Hematopoietic multipotent progenitor cell treated with erythropoietin and hydrocortisone succinate and interleukin-3 and kit ligand, for 17 days (in vitro differentiated cells): ENCODE measurements around the gene PLAAT5.
A peak's percentile ranks its signal among the peaks of the same experiment; 100 is the strongest.
"Not testable (repeated sequence)": the region's sequence is repeated elsewhere in the genome, so short reads cannot be mapped to it uniquely, and the experiment has no call there.

Experiments used
- DNase-seq: peaks from one replicate; pipeline ENCODE4 v3.0.0-alpha.2; 2015; ENCODE audit warnings: low spot score

Gene PLAAT5, protein sequence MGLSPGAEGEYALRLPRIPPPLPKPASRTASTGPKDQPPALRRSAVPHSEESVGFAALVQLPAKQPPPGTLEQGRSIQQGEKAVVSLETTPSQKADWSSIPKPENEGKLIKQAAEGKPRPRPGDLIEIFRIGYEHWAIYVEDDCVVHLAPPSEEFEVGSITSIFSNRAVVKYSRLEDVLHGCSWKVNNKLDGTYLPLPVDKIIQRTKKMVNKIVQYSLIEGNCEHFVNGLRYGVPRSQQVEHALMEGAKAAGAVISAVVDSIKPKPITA

DNA sequence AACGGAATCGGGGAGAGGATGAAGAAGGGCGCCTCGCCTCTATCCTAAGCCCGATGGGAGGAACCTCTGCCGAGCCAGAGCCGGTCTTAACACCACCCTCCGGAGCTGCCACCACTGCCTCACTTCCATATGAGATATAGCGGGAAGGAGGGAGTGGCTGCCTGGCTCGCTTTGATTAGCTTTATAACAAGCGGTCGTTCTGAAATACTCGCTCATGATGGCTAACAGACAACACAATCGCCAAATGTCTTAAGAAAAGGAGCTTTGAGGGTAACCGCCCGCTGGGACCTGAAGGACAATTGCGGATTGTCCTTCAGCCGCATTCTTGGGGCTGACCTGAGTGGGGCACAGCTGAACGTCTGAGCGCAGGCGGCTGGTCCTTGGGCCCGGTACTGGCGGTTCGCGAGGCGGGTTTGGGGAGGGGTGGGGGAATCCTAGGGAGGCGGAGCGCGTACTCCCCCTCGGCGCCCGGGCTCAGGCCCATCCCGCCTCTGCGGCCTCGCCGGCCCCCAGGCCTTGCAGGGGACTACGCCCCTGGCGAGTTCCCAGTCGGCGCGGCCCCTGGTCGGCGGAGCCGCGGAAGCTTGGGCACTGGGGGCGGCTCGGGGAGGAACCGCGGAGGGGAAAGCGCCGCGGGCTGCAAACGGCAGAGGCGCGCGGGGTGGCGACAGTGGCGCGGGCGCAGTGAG is at the start of gene PLAAT5:
PLAAT5 (minus strand) TSS at position 617 of the 689 bp plus-strand sequence; CDS start at position 484, 133 bp downstream.
- DNase-seq: peak; percentile 11

DNA sequence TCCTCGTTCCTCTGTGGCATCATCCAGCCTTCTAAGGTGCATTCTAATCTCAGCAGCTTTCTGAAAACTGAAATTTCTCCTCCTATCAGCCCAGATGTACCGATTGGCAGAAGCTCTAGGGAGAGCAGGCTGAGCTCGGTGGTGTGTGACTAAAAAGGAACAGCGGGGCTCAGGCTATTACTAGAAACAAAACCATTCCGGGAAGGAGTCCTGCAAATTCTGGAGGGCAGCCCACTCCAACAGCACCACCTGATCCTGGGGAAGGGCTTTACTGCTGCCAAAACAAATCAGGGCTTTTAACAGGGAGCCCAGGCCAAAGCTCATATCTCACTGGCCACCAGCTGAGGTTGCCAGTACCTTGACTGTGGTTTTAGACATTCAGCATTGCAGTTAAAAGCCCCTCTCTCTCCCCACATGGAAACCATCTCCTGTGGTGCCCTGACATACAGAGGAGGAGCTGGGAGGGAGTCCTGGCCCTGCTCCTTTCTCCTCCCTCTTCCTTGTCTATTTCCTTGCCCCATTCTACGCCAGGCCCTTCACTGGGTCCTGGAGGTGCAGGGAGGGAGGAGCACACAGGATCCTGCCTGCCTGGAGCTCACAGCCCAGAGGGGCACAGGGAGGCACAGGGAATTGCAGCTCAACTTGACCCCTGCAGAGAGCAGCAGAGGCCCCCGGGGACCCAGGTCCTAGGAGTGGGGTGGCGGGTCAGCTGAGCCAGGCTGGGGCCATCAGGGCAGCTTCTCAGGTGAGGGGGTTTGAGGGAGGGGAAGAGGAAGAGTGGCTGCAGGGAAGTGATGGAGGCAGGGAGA is 46.5 kb upstream of the PLAAT5 start:
- no peak for DNase-seq

DNA sequence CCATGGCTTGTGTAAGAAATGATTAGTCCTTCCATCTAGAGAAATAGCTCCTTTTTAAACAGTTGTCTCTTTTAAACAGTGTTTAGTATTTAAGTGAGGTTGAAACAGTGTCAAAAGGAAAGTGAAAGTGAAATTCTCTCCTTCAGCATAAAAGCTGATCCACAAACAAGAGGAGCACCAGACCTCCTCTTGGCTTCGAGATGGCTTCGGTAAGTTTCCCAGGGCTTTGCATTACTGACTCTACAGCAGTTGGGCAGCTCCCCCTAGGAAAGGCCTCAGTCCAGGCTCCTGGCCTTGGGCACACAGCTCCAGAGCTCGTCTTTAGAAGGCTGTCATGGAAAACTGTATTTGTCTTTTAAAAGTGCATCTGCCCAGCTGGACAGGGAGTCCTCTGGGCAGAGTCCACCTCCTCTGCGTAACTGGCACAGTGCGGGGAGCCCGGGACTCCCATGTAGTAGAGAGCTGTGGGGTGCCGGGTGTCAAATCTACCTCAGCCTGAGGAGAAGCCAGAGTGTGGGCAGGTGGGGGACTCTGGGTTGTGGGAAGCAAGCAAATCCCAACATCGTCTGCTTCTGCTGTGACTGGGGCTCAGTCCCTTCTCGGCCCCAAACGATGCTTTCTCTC is 45.8 kb upstream of the PLAAT5 start, which contains the start of gene PLAAT4:
PLAAT4 (plus strand) TSS at position 140 of the 624 bp plus-strand sequence; CDS start at position 201, 61 bp downstream.
- peak; percentile 39 for DNase-seq

DNA sequence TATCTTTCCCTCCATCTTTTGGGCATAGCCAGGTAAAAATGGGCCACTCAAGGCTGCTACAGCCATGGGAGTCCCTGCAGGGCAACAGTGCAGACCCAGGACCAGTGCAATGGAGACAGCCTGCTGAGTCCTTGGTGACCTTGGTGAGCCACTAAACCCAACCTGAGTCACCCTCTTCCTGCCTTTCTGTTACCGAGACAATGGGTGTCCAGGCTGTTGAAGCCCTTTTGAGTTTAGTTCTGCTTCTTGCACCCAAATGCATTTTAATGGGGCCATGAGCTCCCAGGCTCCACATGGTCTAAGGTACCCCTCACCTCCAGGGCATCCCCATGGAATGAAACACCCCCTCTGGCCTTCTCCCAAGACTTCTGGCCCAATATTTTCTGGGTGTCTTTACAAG is 44.8 kb upstream of the PLAAT5 start:
- DNase-seq: no peak

DNA sequence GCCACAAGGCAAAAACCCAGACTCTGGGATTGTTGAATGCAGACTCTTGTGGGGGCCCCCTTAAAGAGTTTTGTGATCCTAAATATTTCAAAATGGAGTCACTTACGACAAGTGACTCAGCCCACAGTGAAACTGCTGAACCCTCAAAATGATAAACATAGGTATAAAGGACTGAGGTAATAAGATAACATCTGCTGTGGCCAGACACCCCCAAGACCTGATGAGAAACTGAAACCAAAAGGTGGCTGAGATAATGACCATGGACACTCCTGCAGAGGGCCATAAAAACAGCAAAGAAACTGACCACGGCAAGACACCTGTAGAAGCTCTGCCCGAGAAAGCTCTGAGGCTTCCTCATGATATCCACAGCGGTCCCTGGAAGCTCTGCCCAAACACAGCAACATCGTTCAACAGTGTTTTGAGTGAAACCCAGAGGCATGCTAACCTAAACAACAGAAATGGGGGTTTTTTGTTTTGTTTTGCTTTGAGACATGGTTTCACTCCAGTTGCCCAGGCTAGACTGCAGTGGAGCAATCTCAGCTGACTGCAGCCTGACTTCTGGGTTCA is 44.0 kb upstream of the PLAAT5 start:
- DNase-seq: no peak

DNA sequence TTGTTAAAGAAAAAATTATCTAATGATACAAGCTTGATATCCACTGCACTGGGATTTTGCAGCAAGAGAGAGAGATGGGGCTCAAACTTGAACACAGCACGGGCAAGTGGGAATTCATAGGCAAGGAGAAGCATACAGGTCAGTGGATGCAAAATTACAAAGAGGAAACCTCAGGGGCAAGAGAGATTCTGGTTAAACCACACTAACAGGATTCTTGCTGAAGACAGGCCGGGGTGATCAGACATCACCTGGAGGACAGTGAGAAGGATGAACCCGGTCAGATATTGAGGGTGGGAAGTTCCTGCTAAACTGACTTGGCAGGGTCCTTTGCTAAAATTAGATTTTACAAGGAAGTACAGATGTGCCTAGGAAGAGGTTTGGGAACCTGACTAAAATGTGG is 43.1 kb upstream of the PLAAT5 start:
- no peak for DNase-seq

DNA sequence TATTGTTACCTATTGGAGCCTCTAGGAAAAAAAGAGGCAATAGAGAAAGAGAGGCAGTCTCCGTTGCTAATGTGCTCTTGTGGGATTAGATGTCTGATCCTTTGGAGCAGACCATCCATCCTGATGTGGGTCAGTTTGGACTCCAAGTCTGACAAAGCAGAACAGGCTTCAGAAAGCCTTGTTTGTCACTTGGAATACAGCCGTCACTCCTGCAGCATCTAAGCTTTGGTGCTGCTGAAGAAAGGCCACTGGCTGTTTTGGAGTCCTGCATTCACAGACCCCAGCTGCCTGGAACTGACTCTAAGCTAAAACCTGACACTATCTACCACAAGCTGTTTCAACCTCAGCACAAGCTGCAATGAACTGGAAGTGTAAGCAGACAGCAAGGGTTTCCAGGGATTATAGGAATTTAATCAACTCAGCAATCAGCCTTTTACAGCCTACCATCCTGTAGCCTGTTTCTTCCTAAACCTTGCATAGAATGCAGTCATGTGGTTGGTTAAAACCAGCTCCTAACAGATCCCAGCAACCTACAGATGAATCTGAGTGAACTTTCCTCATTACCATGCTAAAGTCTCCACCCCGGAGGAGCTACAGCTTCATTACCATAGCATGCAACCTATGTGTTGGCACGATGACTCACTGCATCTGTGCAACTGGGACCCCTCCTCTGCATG is 42.0 kb upstream of the PLAAT5 start:
- DNase-seq: no peak

DNA sequence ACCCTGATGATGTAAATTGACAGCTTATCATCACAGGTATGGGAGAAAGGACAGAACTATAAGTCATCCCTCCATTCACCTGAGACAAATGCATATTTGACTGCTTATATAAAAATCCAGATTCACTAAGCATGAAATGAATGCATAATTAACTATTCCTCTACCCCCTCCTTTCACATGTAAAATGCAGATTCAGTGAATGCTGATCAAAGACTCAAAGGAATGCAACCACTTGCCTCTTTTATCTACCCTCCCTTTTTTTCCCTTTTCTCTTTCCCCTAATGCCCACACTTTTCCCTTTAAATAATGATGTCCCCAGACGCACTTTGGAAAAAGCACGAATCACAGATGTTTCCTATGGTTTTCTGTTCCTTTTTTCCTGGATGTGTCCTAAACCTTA is 41.1 kb upstream of the PLAAT5 start:
- DNase-seq: no peak

DNA sequence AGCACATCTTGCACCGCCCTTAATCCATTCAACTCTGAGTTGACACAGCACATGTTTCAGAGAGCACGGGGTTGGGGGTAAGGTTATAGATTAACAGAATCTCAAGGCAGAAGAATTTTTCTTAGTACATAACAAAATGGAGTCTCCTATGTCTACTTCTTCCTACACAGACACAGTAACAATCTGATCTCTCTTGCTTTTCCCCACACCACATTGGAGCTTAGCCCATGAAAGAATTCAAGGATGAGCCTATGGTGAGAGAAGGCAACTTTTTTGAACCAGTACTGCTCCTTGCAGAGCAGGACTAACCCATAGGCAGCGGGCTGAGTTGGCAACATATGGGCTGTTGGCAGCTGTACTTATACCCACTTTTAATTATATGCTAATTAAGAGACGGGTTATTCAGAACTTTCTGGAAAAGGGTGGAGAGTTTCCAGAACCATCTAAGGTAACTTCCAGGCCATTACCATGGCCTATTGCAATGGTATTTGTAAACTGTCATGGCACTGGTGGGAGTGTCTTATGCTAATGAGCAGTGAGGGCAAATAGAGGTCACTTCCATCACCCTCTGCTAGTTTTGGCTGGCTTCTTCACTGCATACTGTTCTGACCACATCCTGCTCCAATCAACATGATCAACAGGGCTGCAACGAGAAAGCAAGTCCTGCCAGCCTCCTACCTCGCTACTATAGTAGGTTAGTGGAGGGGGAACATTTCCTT is 40.3 kb upstream of the PLAAT5 start:
- DNase-seq: not testable (repeated sequence)

DNA sequence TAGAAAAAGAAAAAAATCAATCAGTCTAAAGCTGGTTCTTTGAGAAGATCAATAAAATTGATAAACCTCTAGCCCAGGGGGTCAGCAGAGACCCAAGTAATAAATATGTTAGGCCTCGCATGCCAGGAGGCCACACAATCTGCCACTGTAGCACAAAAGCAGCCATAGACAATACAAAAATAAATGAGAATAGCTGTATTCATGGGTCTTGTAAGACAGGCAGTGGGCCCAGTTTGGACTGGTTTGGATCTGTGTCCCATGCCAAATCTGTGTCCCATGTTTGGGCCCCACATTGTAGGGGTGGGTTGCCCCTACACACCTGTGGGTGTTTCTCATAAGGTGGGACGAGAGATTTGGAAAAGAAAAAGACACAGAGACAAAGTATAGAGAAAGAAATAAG is 39.1 kb upstream of the PLAAT5 start:
- no peak for DNase-seq

DNA sequence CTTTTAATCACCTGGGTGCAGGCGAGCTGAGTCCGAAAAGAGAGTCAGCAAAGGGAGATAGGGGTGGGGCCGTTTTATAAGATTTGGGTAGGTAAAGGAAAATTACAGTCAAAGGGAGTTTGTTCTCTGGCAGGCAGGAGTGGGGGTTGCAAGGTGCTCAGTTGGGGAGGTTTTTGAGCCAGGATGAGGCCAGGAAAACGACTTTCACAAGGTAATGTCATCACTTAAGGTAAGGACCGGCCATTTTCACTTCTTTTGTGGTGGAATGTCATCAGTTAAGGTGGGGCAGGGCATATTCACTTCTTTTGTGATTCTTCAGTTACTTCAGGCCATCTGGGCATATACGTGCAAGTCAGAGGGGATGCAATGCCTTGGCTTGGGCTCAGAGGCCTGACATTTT is 38.4 kb upstream of the PLAAT5 start:
- not testable (repeated sequence) for DNase-seq

DNA sequence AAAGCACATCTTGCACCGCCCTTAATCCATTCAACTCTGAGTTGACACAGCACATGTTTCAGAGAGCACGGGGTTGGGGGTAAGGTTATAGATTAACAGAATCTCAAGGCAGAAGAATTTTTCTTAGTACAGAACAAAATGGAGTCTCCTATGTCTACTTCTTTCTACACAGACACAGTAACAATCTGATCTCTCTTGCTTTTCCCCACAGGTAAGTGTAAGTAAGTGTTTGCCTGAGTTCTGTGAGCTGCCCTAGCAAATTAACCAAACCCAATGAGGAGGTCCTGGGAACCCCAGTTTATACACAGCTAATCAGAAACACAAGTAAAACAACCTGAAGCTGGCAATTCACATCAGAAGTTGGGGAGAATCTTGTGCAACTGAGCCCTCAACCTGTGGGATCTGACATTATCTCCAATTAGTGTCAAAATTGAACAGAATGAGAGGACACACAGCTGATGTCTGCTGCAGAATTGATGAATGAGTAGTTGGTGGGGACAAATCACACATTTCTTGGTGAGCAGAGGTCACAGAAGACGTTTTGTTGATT is 37.8 kb upstream of the PLAAT5 start:
- DNase-seq: not testable (repeated sequence)

DNA sequence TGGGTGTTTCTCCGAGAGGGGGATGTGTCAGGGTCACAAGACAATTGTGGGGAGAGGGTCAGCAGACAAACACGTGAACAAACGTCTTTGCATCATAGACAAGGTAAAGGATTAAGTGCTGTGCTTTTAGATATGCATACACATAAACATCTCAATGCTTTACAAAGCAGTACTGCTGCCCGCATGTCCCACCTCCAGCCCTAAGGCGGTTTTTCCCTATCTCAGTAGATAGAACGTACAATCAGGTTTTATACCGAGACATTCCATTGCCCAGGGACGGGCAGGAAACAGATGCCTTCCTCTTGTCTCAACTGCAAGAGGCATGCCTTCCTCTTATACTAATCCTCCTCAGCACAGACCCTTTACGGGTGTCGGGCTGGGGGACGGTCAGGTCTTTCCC is 37.2 kb upstream of the PLAAT5 start:
- DNase-seq: not testable (repeated sequence)

DNA sequence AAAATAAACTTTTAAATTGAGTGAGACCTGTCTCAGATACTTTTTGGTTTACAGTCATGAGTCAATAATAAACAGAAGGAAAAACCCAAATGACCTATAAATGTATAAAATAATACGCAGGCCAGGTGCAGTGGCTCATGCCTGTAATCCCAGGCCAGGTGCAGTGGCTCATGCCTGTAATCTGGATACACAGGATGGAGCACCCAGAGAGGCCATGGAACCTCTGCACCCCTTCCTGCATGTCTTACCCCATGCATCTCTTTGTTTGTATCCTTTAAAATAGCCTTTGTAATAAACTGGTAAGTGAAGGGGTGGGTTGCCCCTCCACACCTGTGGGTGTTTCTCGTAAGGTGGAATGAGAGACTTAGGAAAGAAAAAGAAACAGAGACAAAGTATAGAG is 36.7 kb upstream of the PLAAT5 start:
- DNase-seq: no peak

DNA sequence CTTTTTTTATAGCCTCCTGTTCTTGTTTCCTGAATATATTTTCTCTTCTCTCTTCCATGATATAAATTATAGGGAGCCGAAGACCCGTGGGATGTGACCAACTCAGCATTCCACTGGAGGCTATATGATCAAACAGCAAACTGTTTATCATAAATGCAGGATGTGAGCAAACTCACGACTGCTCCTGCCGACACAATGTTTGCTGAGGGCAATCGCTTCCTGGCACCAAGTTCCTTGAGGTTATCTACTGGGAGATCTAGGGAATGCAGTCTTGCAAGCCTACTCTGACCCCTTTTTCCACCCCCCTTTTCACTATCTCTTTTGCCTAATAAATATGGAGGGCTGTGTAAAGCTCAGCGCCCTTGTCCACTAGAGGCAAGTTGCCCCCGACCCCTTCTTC is 32.2 kb upstream of the PLAAT5 start:
- no peak for DNase-seq

DNA sequence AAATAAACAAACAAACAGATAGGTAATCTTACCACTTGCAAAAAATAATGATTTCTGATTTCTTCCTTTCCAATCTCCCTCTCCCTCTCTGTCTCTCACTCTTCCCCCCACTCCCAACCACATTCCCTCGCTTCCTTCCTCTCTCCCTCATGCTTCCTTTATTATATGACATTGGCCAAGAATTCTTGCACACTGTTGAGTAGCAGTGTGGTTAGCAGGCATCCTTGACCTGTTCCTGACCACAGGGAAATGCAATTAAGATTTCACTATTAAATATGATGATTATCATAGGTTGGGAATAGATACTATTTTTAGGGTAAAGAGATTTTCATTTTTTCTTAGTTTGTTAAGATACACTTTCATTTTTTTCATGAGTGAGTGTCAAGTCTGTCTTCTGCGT is 30.9 kb upstream of the PLAAT5 start:
- DNase-seq: no peak

DNA sequence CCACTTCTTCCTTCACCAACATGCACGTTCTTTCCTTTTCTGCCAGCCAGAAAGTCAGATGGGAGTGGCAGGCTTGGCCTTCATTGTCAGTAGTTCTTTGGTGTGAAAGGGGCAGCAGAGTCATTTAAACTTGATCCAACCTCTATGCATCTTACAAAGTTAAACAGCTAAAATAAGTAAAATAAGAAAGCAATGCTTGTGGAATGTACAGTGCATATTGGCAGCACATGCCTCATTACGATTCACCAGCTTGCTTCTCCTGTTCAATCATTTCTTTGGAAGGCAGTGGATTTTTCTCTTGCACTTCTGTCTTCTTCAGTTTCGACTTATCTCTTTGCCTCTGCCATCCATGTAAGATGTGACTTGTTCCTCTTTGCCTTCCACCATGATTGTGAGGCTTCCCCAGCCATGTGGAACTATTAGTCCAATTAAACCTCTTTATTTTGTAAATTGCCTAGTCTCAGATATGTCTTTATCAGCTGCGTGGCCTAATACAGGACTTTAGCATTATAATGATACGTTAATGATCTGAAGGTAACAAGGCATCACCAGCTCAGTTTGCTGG is 29.7 kb upstream of the PLAAT5 start:
- DNase-seq: no peak

DNA sequence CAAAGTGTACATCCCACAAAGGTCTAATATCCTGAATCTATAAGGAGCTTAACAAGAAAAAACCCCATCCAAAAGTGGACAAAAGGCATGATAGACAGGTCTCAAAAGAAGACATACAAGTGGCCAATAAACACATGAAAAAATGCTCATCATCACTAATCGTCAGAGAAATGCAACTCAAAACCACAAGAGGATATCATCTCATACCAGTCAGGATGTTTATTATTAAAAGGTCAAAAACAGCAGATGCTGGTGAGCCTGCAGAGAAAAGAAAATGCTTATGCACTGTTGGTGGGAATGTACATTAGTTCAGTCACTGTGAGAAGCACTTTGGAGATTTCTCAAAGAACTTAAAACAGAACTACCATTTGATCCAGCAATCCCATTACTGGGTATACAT is 27.6 kb upstream of the PLAAT5 start:
- no peak for DNase-seq

DNA sequence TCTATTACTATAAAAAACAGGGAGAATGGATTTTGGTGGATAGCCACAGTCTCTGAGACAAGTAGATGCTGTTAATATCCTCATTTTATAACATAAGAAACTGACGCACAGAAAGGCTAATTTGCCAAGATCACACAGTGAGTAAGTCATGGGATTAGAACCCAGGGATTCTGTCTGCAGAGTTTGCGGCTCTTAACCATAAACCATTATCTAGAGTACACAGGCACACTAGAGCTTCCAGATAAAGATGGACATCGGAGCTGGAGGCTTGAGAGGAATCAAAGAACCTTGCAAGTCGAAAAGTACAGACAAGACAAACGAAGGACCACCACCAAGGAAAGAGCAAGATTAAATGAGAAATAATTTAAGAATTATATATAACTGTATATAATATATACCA is 26.2 kb upstream of the PLAAT5 start:
- DNase-seq: no peak

DNA sequence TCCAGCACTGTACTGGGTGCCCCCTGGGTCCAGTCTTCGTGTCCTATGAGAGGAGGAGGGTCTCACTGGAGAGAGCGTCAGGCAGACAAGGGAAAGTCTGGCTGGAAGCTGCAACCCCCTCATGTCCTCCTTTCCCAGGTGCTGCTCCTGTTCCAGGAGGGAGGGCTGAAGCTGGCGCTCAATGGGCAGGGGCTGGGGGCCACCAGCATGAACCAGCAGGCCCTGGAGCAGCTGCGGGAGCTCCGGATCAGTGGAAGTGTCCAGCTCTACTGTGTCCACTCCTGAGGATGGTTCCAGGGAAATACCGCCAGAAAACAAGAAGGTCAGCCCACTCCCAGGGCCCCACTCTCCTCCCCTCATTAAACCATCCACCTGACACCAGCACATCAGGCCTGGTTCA is 25.1 kb upstream of the PLAAT5 start:
- no peak for DNase-seq
